HEK293T (cell line): Measurements from ENCODE around the gene MBNL3.

ENCODE experiments used
- ARNT ChIP-seq: fragments of 450-650 bp; IDR thresholded peaks from 2 replicates; pipeline ENCODE4 v1.6.1; 2017; ENCODE audit warnings: mild to moderate bottlenecking
- CTBP1 ChIP-seq: fragments of 450-650 bp; IDR thresholded peaks from 2 replicates; pipeline ENCODE4 v1.6.1; 2016; ENCODE audit warnings: borderline replicate concordance
- FOXK2 ChIP-seq: fragments of 450-650 bp; IDR thresholded peaks from 2 replicates; pipeline ENCODE4 v1.6.1; 2016; ENCODE audit warnings: mild to moderate bottlenecking
- FOXM1 ChIP-seq: fragments of 450-650 bp; IDR thresholded peaks from 2 replicates; pipeline ENCODE4 v1.6.1; 2017; ENCODE audit warnings: mild to moderate bottlenecking, borderline replicate concordance
- NFRKB ChIP-seq: fragments of 450-650 bp; IDR thresholded peaks from 2 replicates; pipeline ENCODE4 v1.6.1; 2016; ENCODE audit warnings: mild to moderate bottlenecking, moderate library complexity
- SP1 ChIP-seq: fragments of 450-650 bp; IDR thresholded peaks from 2 replicates; pipeline ENCODE4 v1.6.1; 2017
- SUZ12 ChIP-seq: fragments of 450-650 bp; IDR thresholded peaks from 2 replicates; pipeline ENCODE4 v1.6.1; 2016; ENCODE audit warnings: mild to moderate bottlenecking
- TARDBP ChIP-seq: fragments of 450-650 bp; IDR thresholded peaks from 2 replicates; pipeline ENCODE4 v1.6.1; 2016
- TF ChIP-seq, protein P1 (sequence below): fragments of 450-650 bp; IDR thresholded peaks from 2 replicates; pipeline ENCODE4 v1.6.1; 2016

DNA sequence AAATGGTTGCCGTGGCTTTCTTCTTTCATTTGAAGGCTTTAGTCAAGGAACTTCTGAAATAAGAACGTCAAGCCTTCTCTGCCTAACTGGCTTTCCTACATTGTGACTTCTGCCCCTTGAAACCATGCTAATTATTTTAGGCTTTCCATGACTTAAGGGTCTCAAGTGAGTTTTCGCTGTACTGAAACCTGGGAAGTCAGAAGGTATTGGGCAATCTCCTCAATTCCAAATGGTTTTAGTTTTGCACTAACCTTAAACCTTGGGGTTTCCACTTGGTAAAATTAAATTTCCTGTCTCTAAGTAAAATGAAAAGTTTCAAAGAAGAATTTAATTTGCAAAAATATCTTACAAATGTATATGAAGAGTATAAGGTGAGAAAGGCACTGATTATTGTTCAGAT is 73.8 kb downstream of the MBNL3 start:
- TF ChIP-seq CTBP1 (no peak), SUZ12 (no peak), FOXM1 (no peak), NFRKB (no peak), TARDBP (no peak), SP1 (no peak), FOXK2 (no peak), ARNT (no peak)
- TF ChIP-seq, protein P1, sequence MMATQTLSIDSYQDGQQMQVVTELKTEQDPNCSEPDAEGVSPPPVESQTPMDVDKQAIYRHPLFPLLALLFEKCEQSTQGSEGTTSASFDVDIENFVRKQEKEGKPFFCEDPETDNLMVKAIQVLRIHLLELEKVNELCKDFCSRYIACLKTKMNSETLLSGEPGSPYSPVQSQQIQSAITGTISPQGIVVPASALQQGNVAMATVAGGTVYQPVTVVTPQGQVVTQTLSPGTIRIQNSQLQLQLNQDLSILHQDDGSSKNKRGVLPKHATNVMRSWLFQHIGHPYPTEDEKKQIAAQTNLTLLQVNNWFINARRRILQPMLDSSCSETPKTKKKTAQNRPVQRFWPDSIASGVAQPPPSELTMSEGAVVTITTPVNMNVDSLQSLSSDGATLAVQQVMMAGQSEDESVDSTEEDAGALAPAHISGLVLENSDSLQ, result no peak
